PC-3 (cell line): ENCODE measurements around the gene TXNDC11. TPM values are rescaled to one million over a fixed set of nuclear protein-coding genes. Genes with fewer than 3 reads are reported as not detected.

ENCODE experiments used
- ATAC-seq: fragments of 200-7000 bp; cut with Tn5 transposase; 2 replicates; pipeline ENCODE4 v1.9.1; 2020; ENCODE audit warnings: mild to moderate bottlenecking, moderate library complexity
- BruUV-seq: library from RNA; stranded (reverse); fragments of 400-500 nt; replicated peaks from 2 replicates; lab custom pipeline; 2021; lab: Mats Ljungman, UMichigan
- CTCF ChIA-PET: fragments of 300-600 bp; sonication (Branson Sonifier 250); formaldehyde crosslinking; loops from one replicate; lab custom pipeline; 2022; ENCODE audit warnings: antibody characterized with exemption; lab: Charles Lee
- POLR2A ChIA-PET: fragments of 300-600 bp; sonication (Branson Sonifier 250); formaldehyde crosslinking; loops from one replicate; lab custom pipeline; 2022; ENCODE audit warnings: antibody characterized with exemption; ENCODE audit not compliant: unreplicated experiment; lab: Charles Lee
- DNase-seq: peaks from one replicate; pipeline ENCODE4 v3.0.0-alpha.2; 2015
- H2AFZ ChIP-seq: fragments of 300-600 bp; sonication (generic); 2 replicates; pipeline ENCODE4 v1.6.0; 2016; ENCODE audit warnings: antibody characterized with exemption, low read length
- H3F3A ChIP-seq: fragments of 300-600 bp; sonication (generic); one replicate; pipeline ENCODE4 v1.6.0; 2017; ENCODE audit warnings: antibody characterized with exemption, low read length, control low read depth, mild to moderate bottlenecking; ENCODE audit not compliant: unreplicated experiment
- H3K27ac ChIP-seq: fragments of 300-600 bp; sonication (generic); 2 replicates; pipeline ENCODE4 v1.5.1; 2016; ENCODE audit warnings: mild to moderate bottlenecking, low read length
- H3K27me3 ChIP-seq: fragments of 300-600 bp; sonication (generic); 2 replicates; pipeline ENCODE4 v1.6.1; 2016; ENCODE audit warnings: low read length, mixed read lengths
- H3K36me3 ChIP-seq: fragments of 300-600 bp; sonication (generic); 2 replicates; pipeline ENCODE4 v1.6.1; 2016; ENCODE audit warnings: low read depth, mixed run types, low read length, mixed read lengths
- H3K4me1 ChIP-seq: fragments of 300-600 bp; sonication (generic); 2 replicates; pipeline ENCODE4 v1.5.1; 2016; ENCODE audit warnings: low read length; ENCODE audit not compliant: insufficient read depth
- H3K4me2 ChIP-seq: fragments of 300-600 bp; sonication (generic); 2 replicates; pipeline ENCODE4 v1.6.0; 2016; ENCODE audit warnings: low read length
- H3K4me3 ChIP-seq: fragments of 300-600 bp; sonication (generic); 2 replicates; pipeline ENCODE4 v1.5.1; 2016; ENCODE audit warnings: mild to moderate bottlenecking, low read length, mixed read lengths
- H3K79me2 ChIP-seq: fragments of 300-600 bp; sonication (generic); 2 replicates; pipeline ENCODE4 v1.6.1; 2017; ENCODE audit warnings: low read length, mixed read lengths
- H3K9ac ChIP-seq: fragments of 300-600 bp; sonication (generic); 2 replicates; pipeline ENCODE4 v1.6.0; 2016; ENCODE audit warnings: mild to moderate bottlenecking, low read length
- H3K9me2 ChIP-seq: fragments of 300-600 bp; sonication (generic); replicated peaks from 2 replicates; pipeline ENCODE4 v1.6.1; 2016; ENCODE audit warnings: mixed run types, low read length, mixed read lengths
- H3K9me3 ChIP-seq: fragments of 300-600 bp; sonication (generic); 2 replicates; pipeline ENCODE4 v1.6.1; 2016; ENCODE audit warnings: low read length, mixed read lengths
- H4K20me1 ChIP-seq: fragments of 300-600 bp; sonication (generic); 2 replicates; pipeline ENCODE4 v1.6.1; 2016; ENCODE audit warnings: low read length, mixed read lengths
- EZH2 ChIP-seq: fragments of 300-600 bp; sonication (generic); IDR thresholded peaks from one replicate; pipeline ENCODE4 v1.6.1; 2017; ENCODE audit warnings: antibody characterized with exemption, mild to moderate bottlenecking, low read length; ENCODE audit not compliant: unreplicated experiment
- EZH2phosphoT487 ChIP-seq: fragments of 300-600 bp; sonication (generic); IDR thresholded peaks from 2 replicates; pipeline ENCODE4 v1.6.1; 2018; ENCODE audit warnings: mild to moderate bottlenecking, antibody characterized with exemption, low read length, borderline replicate concordance
- intact Hi-C: fragments of 100-400 bp; cut with micrococcal nuclease; formaldehyde crosslinking; loops from 2 replicates; pipeline ENCODE4 v1.9.0; 2023
- total RNA-seq: library from RNA; depleted of rRNA; stranded (reverse); fragments of >200 nt; gene quantifications from 2 replicates; pipeline ENCODE4 v1.2.3, GENCODE V29; 2014
- TF ChIP-seq, protein P1 (sequence below): fragments of 300-600 bp; sonication (generic); conservative IDR thresholded peaks from 2 replicates; pipeline ENCODE4 v1.5.1; 2017; ENCODE audit warnings: antibody characterized with exemption, low read depth, mild to moderate bottlenecking, low read length

TXNDC11 gene
- total RNA-seq, 1 experiment from 2014 or later, result 20.2 TPM

DNA sequence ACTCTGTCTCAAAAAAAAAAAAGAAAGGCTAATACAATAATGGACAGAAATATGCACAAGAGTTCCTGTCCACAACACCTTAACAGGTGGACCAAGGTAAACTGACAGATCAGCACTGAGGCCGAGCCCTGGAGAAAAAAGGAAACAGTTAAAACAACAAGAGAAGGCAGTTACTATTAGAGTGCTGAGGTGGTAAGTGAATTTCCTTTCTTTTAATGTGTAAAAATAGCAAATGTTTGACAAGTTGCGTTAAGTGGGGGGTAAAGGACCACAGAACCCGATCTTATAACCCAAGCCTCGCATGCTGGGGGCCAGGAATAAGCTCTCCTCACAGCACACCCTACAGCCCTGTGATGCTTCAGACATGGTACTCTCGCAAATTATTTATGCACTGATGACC is 24.8 kb downstream of the TXNDC11 start:
- Histone ChIP-seq H4K20me1 (no peaks in the 10 kb centered on the region), H2AFZ (no peak overlapping the region), H3K79me2 (no peaks in the 10 kb centered on the region), H3F3A (no peaks in the 10 kb centered on the region), H3K27me3 (no peaks in the 10 kb centered on the region), H3K27ac (no peak overlapping the region), H3K9ac (no peak overlapping the region), H3K9me2 (no peaks in the 10 kb centered on the region), H3K4me3 (no peak overlapping the region), H3K36me3 (peaks cover 6% of the 10 kb centered on the region; the same call in 1 of the 2 replicates), H3K4me2 (no peak overlapping the region), H3K9me3 (no peaks in the 10 kb centered on the region), H3K4me1 (no peaks in the 10 kb centered on the region)
- ATAC-seq, result no peak
- TF ChIP-seq EZH2 (no peak), EZH2phosphoT487 (no peak)
- TF ChIP-seq, protein P1, sequence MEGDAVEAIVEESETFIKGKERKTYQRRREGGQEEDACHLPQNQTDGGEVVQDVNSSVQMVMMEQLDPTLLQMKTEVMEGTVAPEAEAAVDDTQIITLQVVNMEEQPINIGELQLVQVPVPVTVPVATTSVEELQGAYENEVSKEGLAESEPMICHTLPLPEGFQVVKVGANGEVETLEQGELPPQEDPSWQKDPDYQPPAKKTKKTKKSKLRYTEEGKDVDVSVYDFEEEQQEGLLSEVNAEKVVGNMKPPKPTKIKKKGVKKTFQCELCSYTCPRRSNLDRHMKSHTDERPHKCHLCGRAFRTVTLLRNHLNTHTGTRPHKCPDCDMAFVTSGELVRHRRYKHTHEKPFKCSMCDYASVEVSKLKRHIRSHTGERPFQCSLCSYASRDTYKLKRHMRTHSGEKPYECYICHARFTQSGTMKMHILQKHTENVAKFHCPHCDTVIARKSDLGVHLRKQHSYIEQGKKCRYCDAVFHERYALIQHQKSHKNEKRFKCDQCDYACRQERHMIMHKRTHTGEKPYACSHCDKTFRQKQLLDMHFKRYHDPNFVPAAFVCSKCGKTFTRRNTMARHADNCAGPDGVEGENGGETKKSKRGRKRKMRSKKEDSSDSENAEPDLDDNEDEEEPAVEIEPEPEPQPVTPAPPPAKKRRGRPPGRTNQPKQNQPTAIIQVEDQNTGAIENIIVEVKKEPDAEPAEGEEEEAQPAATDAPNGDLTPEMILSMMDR, result no peak
- no peak for DNase-seq
- intact Hi-C loops, result no loop called here
- ChIA-PET CTCF (no interaction called here), POLR2A (no interaction called here)
- no TSS peak for BruUV-seq

DNA sequence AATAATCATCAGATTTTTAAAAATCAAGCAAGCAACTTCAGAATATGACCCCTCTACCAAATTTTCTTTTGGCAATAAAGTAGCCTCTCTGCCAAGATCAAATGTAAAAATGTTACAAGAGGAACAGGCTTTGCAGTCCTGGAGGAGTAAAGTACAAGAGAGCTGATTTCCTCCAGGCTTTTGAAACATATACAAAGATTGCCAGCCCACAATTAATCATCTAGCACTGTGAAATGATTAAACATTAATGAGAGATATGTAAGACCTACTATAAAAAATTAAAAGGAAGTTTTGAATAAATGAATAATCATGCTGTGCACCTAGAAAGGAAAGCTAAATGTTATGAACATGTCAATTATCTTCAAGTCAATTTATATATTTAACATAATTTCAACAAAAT is 26.3 kb downstream of the TXNDC11 start:
- no peaks in the 10 kb centered on the region for H3K27me3 ChIP-seq
- intact Hi-C loops, result no loop called here
- no peak for ATAC-seq
- CTCF ChIA-PET, result no interaction called here
- H3F3A ChIP-seq, result no peaks in the 10 kb centered on the region
- no peak for DNase-seq
- H3K9ac ChIP-seq, result no peak overlapping the region
- no peaks in the 10 kb centered on the region for H3K9me3 ChIP-seq
- no peaks in the 10 kb centered on the region for H3K4me1 ChIP-seq
- H3K9me2 ChIP-seq, result no peaks in the 10 kb centered on the region
- no peaks in the 10 kb centered on the region for H4K20me1 ChIP-seq
- no peaks in the 10 kb centered on the region for H3K79me2 ChIP-seq
- no peak overlapping the region for H3K4me3 ChIP-seq
- no peak overlapping the region for H3K27ac ChIP-seq
- H3K36me3 ChIP-seq, result peaks cover 6% of the 10 kb centered on the region; the same call in 1 of the 2 replicates
- H2AFZ ChIP-seq, result no peak overlapping the region
- no peak overlapping the region for H3K4me2 ChIP-seq
- TF ChIP-seq EZH2phosphoT487 (no peak), EZH2 (no peak)
- TF ChIP-seq, protein P1, result no peak
- POLR2A ChIA-PET, result no interaction called here
- no TSS peak for BruUV-seq

DNA sequence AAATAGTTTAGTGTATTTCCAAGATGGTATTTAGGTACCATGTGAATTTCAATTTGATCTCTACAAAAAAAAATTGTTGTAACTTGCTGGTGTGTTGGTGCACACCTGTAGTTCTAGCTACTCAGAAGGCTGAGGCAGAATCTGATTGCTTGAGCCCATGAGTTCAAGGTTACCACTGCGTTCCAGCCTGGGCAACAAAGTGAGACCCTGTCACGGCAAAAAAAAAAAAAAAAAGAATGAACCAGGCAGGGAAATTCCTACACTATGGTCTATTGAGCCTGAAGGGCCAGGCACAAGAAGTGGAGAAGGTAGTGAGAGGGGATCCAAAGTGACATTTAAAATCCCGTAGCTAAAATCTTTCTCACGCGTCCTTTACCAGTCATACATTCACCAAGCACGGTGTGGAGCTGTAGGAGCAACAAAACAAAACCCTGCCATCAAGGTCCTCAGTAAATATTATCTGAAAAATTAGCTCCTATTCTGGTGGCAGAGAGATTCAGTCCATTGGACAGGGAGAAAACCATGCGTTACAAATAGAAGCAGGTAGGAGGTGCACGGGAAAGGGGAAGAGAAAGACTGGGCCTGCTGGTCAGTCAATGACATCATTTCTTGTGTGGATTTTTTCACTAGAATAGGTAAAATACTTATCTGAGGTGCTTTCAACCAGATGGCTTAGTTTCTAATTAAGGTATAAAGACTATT is 27.3 kb downstream of the TXNDC11 start:
- Histone ChIP-seq H3K4me2 (no peak overlapping the region), H3K9me3 (no peaks in the 10 kb centered on the region), H3K4me1 (no peaks in the 10 kb centered on the region), H3K27ac (no peak overlapping the region), H3K9me2 (no peaks in the 10 kb centered on the region), H3K9ac (no peak overlapping the region), H3K79me2 (no peaks in the 10 kb centered on the region), H3F3A (no peaks in the 10 kb centered on the region), H3K27me3 (no peaks in the 10 kb centered on the region), H3K36me3 (peaks cover 6% of the 10 kb centered on the region; the same call in 1 of the 2 replicates), H4K20me1 (no peaks in the 10 kb centered on the region), H2AFZ (no peak overlapping the region), H3K4me3 (no peak overlapping the region)
- no peak; the same call in 1 of the 2 replicates for ATAC-seq
- no TSS peak for BruUV-seq
- CTCF ChIA-PET, result interaction anchor here (1.2 kb wide), 1 partner anchor 18 kb away, joined by 4 read pairs; no protein-coding TSS in a partner anchor
- intact Hi-C loops, result no loop called here
- DNase-seq, result no peak
- POLR2A ChIA-PET, result no interaction called here
- TF ChIP-seq EZH2phosphoT487 (no peak), EZH2 (no peak)
- TF ChIP-seq, protein P1, result no peak
